ENCODE measurements around the gene TFAP2E.
A peak's percentile ranks its signal among the peaks of the same experiment; 100 is the strongest.

TFAP2E gene

DNA sequence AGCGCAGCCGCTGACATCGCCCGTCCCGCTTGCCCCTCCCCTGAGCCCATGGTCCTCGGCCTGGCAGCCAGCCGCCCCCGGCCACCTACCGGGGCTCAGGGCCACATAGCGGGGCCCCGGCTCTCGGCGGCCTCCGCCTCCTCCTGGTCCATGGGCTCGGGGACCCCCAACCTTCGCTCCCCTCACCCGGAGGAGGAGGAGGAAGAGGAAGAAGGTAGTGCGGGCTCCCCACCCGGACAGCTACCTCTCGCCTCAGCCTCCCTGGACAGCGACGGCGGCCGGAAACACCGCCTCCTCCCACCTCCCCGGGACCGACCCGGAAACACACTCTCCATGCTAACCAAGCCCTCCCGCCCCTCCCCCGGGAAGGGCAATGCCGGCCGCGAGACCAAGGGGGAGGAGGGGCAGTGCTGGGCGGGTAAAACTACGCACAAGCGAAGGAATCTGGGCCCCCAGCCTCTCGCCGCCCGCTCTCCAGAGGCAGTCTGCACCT lies 15.9 kb upstream of the TFAP2E start, which contains the start of gene KIAA0319L:
KIAA0319L (minus strand) TSS at position 286 of the 493 bp plus-strand sequence. CDS start 2,912 bp downstream, outside the sequence.
- DNase-seq (ENCODE audit: low read depth) = no peak

DNA sequence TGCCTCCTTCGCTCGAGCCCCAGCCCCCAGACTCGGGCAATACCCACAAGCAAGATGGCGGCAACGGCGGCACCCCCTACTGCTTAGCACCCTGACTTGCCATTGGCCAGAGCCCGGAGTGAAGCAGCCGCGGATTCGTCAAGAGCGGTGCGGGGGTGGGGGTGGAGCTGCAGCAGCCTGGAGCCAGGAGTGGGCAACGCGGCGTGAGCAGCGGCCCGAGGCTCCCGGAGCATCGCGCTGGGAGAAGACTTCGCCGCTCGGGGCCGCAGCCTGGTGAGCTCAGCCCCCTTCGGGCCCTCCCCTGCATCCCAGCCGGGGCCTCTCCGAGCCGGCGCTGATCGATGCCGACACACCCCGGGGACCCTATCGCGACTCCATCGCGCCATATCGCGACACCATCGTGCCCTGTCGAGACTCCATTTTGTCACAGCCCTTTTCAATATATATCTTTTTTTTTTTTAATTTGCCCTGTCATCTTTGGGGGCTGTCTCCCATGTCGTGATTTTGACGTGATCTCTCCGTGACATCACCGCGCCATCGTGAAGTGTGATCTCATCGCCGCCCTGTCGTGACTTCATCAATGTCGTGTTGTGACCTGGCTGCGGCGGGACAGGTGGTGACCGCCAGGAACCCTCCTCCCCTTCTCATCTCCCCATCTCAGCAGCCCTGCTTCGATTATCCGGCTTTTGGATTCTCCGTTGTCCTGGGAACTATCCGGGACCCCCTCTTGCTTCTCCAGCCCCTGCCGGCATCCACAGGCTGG lies 15.3 kb upstream of the TFAP2E start, which contains the start of gene NCDN:
NCDN (plus strand) TSS at position 189 of the 763 bp plus-strand sequence; CDS start at position 581, 392 bp downstream.
- peak; percentile 93 for DNase-seq (ENCODE audit: low read depth)

DNA sequence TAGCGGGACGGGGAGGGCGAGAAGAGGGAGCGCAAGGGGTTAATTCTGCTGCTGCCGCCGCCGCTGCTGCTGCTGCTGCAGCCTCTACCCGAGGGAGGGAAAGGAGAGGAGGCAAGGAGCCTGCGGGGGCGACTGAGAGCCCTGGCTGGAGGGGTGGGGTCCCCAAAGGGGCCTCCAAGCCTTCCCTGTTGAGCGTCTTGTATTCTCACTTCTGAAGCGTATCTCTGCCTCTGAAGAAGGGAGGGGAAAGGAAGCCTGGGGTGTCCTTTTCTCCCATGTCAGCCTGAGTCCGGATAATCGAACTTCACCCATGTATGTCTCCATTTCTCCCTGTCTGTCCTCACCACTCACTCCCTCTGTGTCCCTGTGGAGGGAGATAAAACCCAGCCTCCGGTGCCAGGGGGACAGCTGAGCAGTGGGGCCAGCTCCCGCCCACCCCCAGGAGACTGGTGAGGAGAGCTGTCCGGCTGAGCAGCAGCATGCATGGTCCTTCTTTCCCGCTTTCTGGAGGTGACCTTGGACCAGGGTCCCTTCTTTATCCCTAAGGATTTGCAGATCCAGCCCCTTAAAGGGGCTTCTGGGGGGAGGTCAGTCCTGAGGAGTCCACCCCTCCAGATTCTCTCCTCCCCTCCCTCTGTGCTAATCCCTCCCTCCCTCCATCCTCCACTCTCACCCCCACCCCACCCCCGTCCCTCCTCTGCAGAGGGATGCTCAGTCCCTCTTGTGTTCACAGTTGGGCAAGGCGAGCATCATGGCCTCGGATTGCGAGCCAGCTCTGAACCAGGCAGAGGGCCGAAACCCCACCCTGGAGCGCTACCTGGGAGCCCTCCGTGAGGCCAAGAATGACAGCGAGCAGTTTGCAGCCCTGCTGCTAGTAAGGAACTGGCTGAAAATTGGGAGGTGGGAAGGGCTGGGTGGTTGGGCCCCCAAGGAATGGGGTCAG lies 14.5 kb upstream of the TFAP2E start:
- DNase-seq (ENCODE audit: low read depth) = no peak

DNA sequence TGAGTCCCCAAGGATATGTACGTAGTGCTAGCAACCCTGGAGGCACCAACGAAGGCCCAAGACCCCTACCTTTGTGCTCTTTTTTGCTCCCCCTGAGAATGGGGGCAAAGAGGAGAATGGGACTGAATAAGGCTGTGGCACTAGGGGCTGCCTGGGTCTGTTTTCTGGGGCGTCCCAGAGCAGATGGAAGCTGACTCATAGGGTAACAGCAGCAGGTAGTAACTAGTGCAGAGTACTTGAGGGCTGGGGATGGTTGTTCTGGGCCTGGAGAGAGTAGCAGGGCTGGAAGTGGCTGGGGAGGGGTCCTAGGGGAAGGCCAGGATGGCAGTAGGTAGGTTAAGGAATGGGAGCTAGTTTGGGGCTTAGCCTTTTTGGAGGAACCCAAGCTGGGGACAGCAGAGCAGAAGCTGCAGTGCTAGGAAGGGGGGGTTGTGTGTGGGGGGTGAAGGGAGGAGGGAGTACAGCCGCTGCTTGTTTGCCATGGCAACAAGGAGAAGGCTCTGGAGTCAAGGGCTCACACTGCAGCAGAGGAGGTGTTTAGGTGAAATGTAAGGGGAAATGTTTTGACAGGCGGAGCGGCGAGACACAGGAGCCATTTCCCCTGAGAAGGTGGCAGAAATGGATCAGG lies 13.7 kb upstream of the TFAP2E start:
- DNase-seq (ENCODE audit: low read depth) = no peak

DNA sequence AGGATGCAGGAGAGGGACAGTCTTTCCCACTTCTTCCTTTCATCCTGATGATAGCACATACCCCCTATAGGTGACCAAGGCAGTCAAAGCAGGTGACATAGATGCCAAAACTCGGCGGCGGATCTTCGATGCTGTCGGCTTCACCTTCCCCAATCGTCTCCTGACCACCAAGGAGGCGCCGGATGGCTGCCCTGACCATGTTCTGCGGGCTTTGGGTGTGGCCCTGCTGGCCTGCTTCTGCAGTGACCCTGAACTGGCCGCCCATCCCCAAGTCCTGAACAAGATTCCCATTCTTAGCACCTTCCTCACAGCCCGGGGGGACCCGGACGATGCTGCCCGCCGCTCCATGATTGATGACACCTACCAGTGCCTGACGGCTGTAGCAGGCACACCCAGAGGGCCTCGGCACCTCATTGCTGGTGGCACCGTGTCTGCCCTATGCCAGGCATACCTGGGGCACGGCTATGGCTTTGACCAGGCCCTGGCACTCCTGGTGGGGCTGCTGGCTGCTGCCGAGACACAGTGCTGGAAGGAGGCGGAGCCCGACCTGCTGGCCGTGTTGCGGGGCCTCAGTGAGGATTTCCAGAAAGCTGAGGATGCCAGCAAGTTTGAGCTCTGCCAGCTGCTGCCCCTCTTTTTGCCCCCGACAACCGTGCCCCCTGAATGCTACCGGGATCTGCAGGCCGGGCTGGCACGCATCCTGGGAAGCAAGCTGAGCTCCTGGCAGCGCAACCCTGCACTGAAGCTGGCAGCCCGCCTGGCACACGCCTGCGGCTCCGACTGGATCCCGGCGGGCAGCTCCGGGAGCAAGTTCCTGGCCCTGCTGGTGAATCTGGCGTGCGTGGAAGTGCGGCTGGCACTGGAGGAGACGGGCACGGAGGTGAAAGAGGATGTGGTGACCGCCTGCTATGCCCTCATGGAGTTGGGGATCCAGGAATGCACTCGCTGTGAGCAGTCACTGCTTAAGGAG lies 12.6 kb upstream of the TFAP2E start:
- no peak for DNase-seq (ENCODE audit: low read depth)

DNA sequence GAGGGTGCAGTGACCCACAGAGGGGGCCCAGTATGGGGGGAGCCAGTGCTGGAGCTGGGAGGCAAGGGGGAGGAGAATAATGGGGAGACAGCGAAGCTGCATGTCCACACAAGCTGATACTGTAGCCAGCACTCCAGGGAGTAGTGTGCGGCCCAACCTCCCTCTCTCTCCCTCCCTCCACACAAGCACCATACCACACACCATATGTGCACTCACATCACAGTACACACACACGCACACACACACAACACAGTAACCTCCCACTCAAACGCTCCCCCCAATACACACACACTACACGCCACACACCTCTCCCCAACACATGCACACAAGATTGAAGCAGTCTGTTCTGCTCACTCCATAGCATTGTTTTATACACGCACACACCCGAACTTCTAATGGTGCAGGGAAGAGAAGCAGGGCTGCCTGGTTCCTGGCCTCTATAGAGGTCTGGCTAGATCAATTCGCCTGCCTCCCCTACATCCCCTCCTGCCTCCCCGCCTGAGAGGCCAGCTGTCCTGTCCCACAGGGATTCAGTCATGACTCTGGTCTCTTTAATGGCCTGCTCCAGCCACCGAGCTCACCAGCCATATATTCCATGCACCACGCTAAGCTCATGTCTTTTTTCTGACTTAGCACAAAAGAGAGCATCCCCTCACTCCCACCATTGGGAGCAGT lies 11.7 kb upstream of the TFAP2E start:
- no peak for DNase-seq (ENCODE audit: low read depth)

DNA sequence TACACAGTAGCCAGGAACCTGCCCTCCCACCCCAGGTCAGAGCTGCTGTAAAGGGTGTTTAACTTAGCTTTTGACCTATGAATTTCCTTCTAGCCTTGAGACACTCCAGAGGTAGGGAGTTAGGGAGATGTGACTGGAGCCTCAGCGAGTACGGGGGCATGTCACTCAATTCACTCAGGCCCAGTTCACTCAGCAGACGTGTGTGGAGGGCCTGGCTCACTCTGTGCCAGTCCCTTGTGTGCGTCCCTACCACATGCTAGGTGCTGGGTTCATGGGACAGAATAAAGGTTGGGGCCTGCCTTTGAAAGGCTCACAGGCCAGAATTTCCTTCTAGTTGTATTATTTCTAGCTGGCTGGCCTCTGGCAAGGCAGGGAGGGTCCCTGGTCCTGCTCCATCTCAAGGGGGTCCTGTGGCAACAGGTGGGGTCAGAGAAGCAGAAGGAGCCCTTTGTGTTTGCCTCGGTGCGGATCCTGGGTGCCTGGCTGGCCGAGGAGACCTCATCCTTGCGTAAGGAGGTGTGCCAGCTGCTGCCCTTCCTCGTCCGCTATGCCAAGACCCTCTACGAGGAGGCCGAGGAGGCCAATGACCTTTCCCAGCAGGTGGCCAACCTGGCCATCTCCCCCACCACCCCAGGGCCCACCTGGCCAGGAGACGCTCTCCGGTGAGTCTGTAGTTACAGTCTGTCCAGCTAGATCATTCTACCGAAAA lies 11.0 kb upstream of the TFAP2E start:
- DNase-seq (ENCODE audit: low read depth) = no peak

DNA sequence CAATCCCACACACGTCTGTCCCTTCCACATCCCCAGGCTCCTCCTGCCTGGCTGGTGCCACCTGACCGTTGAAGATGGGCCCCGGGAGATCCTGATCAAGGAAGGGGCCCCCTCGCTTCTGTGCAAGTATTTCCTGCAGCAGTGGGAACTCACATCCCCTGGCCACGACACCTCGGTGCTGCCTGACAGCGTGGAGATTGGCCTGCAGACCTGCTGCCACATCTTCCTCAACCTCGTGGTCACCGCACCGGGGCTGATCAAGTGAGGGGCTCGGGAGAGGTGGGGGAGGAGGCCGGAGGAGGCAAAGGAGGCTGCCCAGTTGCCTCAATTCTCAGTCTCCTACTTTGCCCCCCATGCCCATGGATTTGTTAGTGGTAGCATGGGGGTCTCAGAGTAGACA lies 9.9 kb upstream of the TFAP2E start:
- no peak for DNase-seq (ENCODE audit: low read depth)

DNA sequence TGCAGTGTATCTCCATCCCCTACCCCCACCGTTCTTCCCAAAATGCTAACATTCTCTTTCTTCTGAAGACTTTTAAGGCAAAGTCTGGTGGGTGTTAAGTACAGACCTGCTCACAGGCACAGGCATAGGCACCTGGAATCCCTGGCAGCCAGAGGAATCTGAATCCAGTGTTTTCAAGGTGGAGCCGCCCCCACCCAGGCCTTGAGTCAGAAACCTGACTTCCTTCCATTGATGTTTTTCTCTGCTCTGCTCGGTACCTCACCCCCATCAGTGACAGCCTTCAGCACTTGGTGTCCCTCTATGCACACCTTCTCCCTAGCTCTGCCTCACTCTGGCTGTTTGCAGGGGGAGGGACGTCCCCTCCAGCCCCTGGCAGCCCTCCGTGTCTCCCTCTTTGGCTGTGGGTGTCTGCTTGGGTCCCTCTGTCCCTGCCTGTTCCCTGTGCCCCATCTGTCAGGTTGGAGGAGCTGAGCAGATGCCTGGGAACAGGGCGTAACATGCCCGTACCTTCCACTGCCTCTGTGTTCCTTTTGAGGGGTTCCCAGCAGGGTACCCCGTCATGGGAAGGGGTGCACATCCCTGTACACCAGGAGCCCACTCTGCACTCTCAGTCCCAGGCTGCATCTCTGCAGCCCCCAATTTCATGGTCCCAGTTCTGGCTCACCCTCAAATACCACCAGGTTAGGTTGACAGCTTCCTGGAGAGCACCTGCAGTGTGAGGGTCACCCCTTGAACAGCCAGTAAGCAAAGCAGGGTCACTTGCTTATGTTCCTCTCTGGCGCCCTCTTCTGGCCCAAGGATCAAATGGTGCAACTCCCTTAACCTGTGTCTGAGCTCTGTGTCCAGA lies 8.9 kb upstream of the TFAP2E start:
- DNase-seq (ENCODE audit: low read depth) = peak; percentile 67

DNA sequence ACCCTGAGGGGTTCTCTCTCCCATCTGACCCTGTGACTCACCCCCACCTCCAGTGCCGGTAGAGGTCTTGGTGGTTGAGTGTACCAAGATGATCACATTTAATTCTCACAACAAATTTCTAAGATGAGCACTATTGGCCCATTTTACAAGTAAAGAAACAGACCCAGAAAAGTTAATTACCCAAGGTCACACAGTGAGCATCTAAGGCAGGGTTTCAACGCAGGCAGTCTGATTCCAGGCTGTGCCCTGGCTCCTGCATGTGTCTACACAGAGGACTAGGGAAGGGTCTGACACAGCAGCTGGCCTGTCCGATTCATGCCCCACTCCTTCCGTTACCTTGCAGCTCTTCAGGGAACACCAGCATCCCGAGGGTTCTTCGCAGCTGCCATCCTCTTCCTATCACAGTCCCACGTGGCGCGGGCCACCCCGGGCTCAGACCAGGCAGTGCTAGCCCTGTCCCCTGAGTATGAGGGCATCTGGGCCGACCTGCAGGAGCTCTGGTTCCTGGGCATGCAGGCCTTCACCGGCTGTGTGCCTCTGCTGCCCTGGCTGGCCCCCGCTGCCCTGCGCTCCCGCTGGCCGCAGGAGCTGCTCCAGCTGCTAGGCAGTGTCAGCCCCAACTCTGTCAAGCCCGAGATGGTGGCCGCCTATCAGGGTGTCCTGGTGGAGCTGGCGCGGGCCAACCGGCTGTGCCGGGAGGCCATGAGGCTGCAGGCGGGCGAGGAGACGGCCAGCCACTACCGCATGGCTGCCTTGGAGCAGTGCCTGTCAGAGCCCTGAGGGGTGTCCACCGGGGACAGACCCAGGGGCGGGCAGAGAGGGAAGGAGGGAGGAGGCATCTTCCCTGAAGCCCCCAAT lies 8.0 kb upstream of the TFAP2E start:
- DNase-seq (ENCODE audit: low read depth) = no peak

DNA sequence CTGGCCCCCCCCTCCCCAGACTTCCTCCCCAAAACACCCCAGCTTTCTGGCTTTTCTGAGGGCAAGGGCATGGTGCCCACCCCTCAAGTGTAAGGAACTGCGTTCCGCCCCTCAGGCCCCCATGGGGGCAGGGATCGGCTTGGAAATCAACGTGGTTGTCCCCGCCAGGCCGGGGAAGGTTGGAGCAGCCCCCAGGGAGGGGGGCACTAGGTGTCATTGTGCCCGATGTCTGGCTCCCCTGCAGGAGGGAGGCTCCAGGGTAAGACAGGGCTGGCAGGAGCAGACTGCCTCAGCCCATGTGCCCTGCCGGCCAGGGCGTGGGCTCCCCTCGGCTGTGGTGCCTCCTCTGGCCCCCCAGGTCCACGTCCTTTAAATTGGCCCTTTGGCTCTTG lies 7.4 kb upstream of the TFAP2E start:
- no peak for DNase-seq (ENCODE audit: low read depth)

DNA sequence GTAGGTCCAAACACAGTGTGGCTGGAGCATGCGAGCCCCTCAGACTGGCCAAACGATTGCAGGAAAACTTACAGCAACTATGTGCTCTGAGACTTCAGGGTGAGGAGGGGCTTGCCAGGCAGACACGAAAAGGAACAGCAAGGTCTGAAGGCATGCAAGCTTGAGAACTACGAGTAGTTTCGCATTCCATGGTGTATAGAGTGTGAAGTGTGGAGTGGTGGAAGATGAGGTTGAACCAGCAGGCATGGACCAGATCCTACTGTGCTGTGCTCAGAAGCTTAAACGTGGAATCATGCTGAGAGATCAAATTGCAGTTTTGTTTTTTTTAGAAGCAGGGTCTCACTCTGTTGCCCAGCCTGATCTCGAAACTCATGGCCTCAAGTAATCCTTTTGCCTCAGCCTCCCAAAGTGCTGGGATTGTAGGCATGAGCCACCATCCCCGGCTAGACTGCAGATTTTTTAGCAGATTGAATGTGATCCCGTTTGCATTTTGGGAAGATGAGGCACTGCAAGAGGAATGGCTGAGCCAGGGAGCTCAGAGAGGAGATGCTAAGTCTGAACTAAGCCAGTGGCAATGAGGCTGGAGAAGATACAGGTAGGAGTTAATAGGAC lies 5.1 kb upstream of the TFAP2E start:
- no peak for DNase-seq (ENCODE audit: low read depth)

DNA sequence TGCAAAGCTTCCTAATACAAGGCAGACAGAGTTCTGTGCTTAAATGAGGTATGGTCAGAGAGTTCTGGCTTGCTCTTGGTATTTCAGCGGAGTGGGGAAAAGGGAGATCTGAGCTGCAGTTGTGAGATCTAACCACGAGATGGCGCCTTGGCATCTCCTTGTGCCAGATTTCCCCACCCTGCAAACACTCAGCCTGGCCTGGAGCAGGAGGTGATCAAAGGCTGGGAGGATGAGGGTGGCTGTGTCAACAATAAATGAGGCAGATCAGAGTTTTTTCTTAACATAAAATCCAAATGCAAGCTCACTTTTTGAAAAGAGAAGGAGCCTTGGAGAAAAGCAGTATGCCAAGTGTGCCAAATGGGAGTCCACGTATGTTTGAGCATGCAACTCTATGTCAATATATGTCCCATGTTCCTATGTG lies 4.1 kb upstream of the TFAP2E start:
- peak; percentile 39 for DNase-seq (ENCODE audit: low read depth)

DNA sequence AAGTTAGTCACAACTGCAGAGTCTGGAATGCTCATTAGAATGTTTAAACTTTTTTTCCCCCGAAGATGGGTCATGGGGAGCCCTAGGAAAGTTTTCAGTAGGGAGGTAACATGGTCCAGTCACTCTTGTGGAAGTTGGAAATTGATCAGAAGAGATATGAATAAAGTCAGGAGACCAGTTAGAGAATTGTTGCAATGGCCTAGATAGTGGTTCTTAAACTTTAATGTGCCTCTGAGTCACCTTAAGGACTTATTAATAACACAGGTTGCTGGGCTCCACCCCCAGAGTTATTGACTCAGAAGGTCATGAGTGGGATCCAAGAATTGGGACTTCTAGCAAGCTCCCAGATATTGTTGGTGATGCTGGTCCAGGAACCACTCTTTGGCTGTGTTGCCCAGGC lies 3.2 kb upstream of the TFAP2E start:
- no peak for DNase-seq (ENCODE audit: low read depth)

DNA sequence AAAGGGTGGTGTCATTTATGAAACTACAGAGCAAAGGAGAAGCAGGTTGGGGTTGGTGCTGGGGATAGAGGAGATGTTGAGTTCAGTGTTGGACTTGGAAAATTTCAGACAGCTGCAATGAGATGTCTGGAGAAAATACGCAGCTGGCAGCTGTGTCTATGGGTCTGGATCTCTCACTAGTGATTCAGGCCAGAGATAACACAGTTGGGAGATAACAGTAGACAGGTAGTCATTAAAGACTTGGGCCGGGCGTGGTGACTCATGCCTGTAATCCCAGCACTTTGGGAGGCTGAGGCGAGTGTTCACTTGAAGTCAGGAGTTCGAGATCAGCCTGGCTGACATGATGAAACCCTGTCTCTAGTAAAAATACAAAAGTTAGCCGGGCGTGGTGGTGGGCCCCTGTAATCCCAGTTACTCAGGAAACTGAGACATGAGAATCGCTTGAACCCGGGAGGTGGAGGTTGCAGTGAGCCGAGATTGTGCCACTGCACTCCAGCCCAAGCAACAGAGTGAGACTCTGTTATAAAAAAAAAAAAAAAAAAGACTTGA lies 2.5 kb upstream of the TFAP2E start:
- DNase-seq (ENCODE audit: low read depth) = no peak

DNA sequence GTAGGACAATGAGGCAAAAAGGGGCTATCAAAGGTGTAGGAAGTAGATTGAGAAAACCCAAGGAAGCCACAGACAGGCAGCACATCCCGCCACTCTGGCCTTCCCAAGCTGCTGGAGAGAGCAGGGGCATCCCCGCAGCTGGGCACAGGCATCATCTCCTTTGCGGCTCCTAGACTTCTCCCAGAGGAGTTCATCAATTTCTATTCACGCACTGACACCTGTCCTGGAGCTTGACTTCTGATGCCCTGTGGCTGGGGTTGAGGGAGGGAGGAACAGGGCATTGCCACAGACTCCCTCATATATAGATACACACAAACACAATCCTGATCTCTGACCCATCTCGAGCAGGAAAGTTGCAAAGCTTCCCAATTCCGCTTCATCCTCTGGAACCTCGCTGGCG lies 1.9 kb upstream of the TFAP2E start:
- no peak for DNase-seq (ENCODE audit: low read depth)

DNA sequence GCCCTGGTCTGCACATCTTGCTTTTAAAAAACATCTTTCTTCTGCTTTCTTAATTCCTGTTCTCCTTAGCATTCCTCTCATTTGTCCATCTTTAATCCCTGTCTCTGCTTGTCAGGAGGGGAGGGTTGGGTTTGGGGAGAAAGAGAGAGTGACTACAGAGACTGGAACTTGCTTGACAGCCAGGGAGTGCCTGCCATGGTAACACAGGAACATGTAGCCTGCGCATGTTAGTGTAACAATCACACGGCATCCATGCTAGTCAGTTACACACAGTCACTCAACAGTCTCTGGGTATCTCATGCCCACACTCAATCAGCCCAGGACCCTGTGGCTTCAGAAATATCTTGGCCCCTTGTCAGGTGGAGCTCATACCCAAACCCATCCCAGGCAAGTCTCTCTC lies 818 bp upstream of the TFAP2E start:
- DNase-seq (ENCODE audit: low read depth) = no peak
